NCI-H128 (cell line): ENCODE measurements around the gene DTX4.

Source experiments
- DNase-seq: peaks from one replicate; lab custom pipeline; 2025; ENCODE audit not compliant: unreplicated experiment; lab: John Stamatoyannopoulos, UW

Gene DTX4

DNA sequence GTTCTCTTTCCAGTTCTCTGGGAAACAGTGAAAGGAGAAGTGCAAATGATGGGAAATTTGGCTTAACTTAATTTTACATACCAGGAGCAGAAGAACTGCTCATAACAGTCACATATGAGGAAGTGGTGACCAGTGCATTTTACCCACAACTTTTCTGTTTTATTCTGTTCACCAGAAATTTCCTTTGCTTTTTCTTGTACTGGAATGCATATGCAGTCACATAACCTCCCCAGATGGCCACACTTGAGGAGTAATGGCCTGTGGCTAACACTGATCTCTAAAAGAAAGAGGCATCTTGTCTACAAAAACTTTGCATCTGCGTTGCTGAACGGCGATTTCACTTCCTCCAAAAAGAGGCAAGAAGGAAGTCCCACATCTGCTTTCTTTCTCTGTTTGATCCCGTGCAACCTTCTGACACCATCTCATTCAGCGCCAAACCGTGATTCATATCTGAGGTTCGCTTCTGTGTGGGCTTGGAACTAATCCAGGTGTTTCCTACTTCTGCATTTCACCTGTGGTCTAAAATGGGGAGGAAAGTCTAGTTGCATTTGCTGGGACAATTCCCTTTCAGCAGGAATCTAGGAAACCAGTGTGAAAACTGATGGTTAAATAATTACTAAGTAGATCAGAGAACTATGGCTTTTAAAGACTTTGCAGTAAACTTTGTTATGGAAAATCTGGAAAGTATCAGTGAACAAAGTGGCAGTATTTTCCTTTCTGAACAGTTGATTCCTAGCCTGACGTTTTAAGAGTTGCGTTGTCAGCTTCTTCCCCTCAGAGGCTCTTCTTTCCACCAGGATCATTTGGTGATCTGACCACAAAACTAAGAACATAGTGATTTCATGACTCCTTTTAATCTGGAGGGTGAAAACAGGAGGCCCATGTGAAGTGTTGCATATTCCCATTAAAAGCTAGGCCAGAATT lies 45.0 kb downstream of the DTX4 start:
- no peak for DNase-seq

DNA sequence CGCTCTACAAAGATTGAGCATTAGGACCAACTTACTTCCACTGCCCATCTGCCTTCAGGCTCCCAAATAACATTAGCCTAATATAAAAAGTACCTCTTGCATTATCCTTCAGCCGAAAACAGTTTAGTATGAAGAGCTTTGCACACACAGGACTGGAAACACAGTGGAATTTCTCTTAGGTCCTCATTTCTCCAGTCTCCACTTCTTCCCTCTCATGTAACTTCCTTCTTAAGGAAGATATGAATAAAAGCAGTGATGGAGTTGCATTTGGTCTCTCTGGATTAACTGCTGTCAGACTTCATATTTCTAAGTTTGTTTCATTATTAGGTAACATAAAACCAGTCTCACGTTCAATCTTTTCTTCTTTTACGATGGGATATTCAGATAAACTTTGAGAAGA lies 46.4 kb downstream of the DTX4 start:
- DNase-seq = no peak

DNA sequence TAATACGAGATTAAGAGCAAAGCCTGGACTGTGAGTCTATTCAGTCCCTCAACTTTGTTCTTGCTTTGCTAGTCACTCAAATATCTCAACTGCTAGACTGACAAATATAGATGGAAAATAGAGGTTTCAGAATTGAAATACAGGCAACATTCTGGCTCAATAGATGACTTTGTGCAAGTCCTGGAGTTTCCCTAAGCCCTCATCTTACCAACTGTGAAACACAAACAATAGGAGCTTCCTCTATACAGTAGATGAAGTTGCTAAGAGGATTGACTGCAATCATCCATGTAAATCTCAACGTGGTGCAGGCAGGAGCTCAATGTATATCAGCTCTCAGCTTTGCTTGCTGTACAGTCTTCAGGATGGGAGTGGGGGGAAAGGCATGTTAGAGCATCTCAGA lies 47.0 kb downstream of the DTX4 start:
- no peak for DNase-seq

DNA sequence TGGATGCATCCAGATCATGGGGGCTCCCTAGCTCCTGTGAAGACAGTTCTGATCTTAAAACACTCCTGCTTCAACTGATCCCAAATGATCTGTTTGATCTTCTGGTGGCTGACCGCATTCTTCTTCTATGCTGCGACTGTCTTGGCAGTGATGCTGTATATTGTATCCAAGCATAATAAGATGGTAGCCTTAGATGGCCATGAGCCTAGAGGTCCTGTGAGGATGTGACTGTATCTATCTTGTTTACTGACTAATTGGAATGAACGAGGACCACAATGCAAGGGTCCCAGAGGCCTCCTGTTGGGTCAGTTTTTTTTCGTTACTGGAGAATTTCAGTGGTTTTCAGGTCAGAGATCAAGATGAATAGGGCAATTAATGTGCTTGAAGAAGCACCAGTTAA lies 47.9 kb downstream of the DTX4 start:
- DNase-seq = no peak

DNA sequence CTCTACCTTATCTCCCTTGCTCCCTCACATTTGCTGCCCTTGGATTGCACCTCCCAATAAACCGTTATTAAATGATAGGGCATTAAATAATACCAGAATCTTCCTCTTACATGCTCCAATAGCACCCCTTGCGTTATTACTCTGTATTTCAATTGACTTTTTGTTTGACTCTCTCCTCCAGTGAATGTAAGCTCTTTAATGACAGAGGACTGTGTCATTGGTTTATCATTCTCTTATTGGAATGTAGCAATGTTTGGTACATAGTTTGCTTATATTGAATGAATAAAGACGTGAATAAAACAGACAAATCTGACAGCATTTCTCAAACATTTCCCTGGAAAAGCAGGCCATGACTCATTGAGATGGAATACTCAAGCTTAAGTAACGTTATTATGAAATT lies 49.5 kb downstream of the DTX4 start:
- no peak for DNase-seq

- no peak for DNase-seq
These were observed 50.6 kb downstream of the DTX4 start for GRCh38 chr11:59222464-59223060.

DNA sequence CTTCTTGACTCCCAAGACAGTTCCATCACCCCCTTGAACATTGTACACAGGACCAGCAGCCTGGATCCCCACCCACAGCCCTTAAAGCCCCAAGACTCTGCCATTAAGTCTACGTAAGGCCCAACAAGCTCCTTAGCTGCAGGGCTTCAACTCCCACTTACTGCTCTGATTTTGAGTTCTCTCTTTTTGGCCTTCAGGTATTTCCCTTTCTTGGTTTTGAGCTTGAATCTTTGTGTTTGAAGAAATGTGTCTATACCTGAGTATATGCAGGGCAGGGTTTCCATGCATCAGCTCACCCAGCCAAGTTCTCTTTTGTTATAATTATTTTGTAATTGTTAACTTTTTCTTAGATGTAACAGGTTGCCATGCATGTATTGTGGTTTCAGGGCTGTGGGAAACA lies 51.2 kb downstream of the DTX4 start:
- DNase-seq = no peak

DNA sequence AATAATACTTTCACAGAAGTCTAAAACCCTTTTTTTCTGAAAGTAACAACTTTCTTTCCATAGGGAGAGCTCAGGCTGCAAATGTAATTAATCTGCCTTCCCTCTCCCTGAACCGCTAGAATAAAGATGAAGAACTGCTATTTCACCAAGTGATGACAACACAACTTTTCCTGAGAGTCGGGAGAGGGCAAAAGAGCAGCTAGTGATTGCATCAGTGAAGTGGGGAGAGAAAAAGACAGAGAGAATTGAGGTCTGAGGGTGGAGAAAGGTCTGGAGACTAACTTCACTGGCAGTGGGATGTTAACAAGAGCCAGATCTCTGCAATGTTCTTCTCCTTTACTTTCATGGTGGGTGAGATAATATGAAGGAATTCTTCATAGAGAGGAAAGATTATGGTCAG lies 51.7 kb downstream of the DTX4 start:
- no peak for DNase-seq

GRCh38 chr11:59224351-59224928 lies 52.5 kb downstream of the DTX4 start:
- DNase-seq = no peak

- no peak for DNase-seq
These were observed 53.1 kb downstream of the DTX4 start for GRCh38 chr11:59225017-59225416.

DNA sequence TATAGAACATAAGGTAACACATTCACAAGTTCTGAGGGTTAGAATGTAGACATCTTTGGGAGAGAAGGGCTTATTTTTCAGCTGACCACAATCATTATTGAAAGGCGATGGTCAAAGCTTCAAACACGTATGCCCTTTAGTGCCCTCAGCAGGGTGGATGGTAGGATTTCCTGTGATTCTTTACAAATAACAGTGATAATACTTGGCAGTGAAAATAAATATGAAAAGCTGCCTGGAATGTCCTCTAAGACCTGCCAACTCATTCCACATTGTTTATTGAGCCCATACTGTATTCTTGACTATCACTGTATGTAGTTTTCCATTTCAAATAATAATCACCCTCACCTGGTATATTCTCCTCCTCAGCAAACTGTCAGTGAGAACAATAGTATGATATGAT lies 54.5 kb downstream of the DTX4 start:
- no peak for DNase-seq

DNA sequence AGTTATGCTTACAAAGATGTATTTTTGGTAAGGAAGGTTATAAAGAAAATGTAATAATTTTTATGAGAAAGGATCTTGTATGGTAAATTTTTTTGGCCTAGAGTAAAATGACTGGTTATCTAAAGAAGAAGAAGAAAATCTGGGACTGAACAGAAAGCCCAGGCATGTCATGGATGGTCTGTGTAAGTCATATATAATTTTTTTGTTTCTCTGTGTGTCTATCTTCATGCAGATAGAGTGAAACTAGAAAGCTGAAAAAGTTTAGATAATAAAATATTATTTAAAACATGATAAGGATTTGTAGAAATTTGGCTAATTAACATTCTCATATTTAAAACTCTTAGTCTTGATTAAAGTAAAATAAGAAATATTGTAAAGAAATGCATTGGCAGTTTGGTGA lies 68.4 kb downstream of the DTX4 start:
- DNase-seq = no peak

DNA sequence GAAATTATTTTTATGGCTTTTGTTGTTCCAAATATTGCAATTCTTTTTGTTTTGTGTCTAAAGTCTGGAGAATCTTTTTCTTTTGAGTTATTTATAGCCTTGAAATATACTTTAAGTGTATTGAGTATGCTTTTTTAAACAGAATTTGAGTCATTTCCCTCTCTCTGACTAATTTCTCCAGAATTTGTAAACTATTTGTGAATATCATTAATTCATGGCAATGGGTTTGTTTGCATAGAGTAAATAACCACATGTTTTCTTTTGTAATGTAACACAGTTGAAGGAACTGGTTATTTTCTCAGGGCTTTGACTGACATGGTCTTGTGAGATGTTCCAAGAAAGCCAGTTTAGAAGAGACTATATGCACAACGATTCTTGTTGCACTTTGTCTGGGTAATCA lies 71.7 kb downstream of the DTX4 start:
- DNase-seq = no peak

- DNase-seq = no peak
These were observed 75.7 kb downstream of the DTX4 start for GRCh38 chr11:59247531-59248227.

DNA sequence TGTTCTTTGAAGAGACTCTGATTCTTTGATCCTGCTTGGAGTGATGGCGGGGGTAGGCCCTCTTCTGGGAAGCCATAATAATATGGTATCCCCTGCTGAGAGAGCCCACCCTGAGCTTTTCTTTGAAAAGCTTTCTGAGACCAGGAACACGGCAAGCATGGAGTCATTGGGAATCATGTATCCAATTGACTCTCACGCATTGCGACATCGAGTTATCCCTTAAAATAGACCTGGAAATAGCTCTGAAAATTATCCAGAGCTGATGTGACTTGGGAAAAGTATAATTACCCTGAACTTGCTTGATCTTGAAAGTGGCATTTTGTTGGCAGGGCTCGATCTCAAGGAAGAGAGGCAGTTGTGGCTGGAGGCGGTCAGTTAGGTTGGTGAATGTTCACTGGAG lies 77.6 kb downstream of the DTX4 start:
- DNase-seq = no peak

DNA sequence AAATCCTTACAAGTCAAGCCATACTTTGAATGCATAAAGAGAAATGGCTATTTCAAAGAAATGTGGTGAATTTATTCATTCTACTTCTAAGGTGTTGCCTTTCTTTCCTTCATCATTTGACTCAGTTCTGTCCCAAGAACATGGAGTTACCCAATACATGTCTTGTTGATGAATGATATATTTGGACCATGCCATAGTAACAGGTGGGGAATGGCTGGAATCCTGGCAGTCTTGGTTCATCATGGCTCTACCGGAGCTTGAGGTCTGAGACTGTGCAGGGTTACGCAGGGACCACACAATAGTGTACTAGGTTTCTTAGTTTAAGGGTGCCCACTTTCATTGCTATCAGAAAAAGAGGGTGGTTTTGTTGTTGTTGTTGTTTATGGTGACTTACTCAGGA lies 81.1 kb downstream of the DTX4 start:
- no peak for DNase-seq

GRCh38 chr11:59254286-59254685 lies 82.4 kb downstream of the DTX4 start:
- DNase-seq = no peak

GRCh38 chr11:59255281-59255680 lies 83.3 kb downstream of the DTX4 start:
- DNase-seq = no peak
